Stimulated activated CD4-positive, alpha-beta T cell treated with anti-CD3 and anti-CD28 coated beads, Interleukin-1b, Interleukin-23, amount 100 ng/mL, for 4 hours (primary cell): ENCODE data around the gene GFI1B.
"Not testable (repeated sequence)": the region's sequence is repeated elsewhere in the genome, so short reads cannot be mapped to it uniquely, and the experiment has no call there.

ENCODE experiments used
- DNase-seq, 2 donors: peaks; one replicate each; pipeline ENCODE4 v3.0.0-alpha.2; 2020; ENCODE audit warnings: low read depth in 2 of 2

GFI1B gene

GRCh38 chr9:132969783-132970182 is 8.7 kb upstream of the GFI1B start:
- DNase-seq = no peak

GRCh38 chr9:132970324-132971062 is 8.0 kb upstream of the GFI1B start:
- no peak for DNase-seq

GRCh38 chr9:132973166-132973565 is 5.3 kb upstream of the GFI1B start:
- no peak for DNase-seq

GRCh38 chr9:132973713-132974112 is 4.8 kb upstream of the GFI1B start:
- no peak for DNase-seq

GRCh38 chr9:132975961-132976360 is 2.5 kb upstream of the GFI1B start:
- no peak for DNase-seq

- DNase-seq = no peak
These were observed 1.9 kb upstream of the GFI1B start for GRCh38 chr9:132976571-132976970.

- DNase-seq = no peak
These were observed 413 bp upstream of the GFI1B start for GRCh38 chr9:132978112-132978450.

GRCh38 chr9:132980157-132980556 is 1.7 kb downstream of the GFI1B start:
- DNase-seq = no peak

GRCh38 chr9:132982458-132982857 is 4.0 kb downstream of the GFI1B start:
- no peak for DNase-seq

- no peak for DNase-seq
These were observed 5.2 kb downstream of the GFI1B start for GRCh38 chr9:132983491-132984201.

- no peak for DNase-seq
These were observed 5.9 kb downstream of the GFI1B start for GRCh38 chr9:132984202-132985070.

- no peak for DNase-seq
These were observed 6.5 kb downstream of the GFI1B start for GRCh38 chr9:132985071-132985350.

- no peak for DNase-seq
These were observed 7.0 kb downstream of the GFI1B start for GRCh38 chr9:132985489-132985888.

- no peak for DNase-seq
These were observed 7.6 kb downstream of the GFI1B start for GRCh38 chr9:132986114-132986513.

GRCh38 chr9:132986640-132987620 is 8.4 kb downstream of the GFI1B start:
- no peak for DNase-seq

GRCh38 chr9:132988244-132989013 is 9.9 kb downstream of the GFI1B start:
- no peak for DNase-seq

- DNase-seq = no peak
These were observed 10.5 kb downstream of the GFI1B start for GRCh38 chr9:132989014-132989310.

GRCh38 chr9:132989414-132989996 is 11.0 kb downstream of the GFI1B start:
- DNase-seq = no peak

- not testable (repeated sequence) for DNase-seq
These were observed 11.6 kb downstream of the GFI1B start for GRCh38 chr9:132989998-132990557.

GRCh38 chr9:132990781-132991180 is 12.3 kb downstream of the GFI1B start:
- no peak for DNase-seq
